SHP77 (cell line): Measurements from ENCODE around the gene P4HA2.

Experiments used
- DNase-seq, 2 experiments: peaks; one replicate each; lab custom pipeline; 2025; lab: John Stamatoyannopoulos, UW

Gene P4HA2

DNA sequence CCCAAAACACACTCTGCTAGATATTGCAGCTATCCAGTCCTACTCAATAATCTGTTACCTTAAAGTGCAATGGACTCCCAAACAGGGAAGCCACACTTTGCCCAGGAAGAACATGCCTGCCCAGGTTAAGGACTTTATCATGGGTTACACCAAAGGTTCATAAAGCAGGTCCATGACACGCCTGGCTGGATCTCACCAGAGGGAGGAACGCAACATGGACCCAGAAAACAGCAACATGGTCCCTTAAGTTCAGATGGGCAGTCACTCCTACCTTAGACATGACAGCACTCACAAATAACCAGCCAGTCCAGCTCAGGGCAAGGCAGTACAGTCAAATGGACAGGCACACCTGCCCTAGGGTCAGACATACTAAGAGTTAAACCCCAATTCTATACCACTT, 3.8 kb downstream of the P4HA2 start:
- no peak for DNase-seq

DNA sequence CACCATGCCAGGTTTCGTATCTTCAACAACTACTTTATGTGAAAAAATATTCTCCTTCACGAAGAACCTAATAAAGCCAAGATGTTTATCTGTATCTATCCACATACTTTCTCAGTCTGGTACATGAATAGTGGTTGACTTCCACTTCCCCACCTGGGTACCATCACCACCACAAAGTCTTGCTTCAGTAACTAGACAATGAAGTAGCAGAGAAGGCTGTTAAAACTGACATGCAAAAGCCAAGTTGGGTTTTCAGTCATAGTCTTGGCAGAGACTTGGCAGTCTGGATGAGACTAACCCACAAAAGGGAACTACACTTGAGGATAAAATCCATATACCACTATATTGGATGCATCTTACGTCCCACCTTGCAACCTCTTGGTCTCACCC, 5.0 kb downstream of the P4HA2 start:
- DNase-seq, result no peak

DNA sequence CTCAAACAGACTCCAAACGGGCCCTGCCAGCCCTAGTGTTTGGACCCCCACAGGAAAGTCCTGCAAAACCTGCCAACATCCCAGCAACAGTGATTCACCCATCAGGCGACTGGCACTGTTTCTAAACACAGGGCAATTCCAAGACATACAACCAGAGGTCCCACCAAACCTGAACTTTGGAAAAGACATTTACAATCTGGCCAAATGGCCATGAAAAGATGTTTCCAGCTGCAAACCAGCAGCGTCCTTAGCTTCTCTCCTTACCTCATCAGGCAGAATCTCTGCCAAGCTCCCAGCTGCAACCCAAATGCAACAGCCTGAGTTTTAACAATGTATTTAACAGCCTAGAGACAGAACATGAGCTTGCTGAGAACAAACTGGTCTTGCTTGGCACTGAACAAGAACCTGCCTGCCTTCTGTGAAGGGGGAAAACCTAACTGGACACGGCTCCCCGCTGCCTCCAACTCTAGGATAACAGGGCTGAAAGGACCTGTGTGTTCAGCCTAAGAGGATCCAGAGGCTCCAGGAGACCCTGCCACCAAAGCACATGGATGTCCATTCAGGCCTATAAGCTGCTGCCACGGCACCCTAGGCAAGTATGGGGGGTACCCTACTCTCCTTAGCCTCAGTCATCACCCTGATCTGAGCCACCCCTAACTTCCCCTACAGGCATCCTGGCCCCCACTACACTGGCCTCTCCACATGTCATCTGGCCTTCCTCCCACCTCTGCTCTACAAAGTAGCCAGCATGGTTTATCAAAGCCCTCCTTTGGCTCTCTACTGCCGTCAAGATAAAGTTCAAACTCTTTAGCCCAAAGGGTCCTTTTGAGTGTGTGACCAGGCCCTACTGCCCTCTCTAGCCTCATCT, 5.6 kb downstream of the P4HA2 start:
- DNase-seq, result no peak

DNA sequence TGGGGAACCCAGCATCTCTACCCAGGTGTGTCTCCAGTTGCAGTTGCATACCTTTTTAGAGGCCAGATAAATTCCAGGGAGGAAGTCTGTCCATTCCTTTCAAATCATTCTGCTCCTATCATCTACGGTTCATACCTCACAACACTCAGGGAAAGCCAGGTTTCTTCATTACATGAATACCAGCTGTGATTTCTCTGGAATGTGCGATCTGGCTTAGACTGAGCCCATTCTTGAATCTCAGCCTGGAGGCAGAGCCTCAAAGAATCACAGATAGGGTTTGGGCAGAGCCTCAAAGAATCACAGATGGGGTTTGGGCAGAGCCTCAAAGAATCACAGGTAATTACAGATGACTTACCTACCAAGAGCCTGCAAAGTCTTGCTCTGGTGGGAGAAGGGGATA, 7.2 kb downstream of the P4HA2 start:
- DNase-seq, result no peak

DNA sequence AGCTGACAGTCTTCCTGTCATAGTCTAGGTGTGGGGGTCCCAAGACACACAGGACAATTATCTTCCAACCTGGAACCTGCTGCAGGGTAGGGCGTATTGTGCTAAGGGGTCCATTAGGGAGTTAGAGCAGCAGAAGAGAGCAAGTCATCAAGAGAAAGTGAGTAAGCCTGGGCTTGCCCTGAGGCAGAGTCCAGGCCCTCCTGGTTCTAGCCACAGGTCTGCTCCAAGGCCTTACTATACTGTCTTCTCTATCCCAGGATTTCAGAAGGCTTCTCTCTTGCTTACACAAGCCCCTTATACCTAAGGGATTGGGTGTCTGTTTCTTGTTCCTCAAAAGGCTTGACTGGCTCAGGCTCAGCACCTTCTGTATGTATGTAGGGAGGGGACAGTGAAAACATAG, 7.7 kb downstream of the P4HA2 start:
- no peak for DNase-seq

DNA sequence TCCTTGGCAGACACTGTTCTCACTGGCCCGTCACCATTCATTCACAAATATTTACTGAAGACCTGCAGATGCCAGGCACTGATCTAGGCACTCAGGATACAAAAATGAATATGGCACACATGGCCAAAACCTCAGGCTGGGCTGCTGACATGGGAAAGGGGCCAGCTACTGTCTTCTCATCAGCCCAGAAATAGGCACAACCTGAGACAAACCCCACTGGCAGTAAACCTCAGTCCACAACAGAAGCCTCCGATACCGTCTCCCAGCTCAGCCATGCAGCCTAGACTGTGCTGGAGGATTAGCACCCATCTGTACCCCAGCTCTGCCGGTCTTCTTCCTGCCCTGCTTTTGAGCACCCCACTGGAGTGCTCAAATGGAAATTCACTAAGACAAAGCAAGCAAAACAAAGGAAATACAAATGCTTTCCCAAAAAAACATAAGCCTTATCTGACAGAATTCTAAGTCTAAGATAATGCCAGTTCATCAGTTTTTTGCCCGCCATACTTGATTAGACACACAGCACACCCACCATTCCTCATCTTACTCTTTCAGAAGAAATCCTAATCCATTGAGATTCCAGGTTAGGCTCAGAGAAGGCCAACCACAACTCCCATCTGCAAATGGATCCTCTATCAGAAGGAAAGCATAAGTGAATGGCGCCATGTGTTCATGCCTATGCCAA, 8.2 kb downstream of the P4HA2 start:
- no peak for DNase-seq

DNA sequence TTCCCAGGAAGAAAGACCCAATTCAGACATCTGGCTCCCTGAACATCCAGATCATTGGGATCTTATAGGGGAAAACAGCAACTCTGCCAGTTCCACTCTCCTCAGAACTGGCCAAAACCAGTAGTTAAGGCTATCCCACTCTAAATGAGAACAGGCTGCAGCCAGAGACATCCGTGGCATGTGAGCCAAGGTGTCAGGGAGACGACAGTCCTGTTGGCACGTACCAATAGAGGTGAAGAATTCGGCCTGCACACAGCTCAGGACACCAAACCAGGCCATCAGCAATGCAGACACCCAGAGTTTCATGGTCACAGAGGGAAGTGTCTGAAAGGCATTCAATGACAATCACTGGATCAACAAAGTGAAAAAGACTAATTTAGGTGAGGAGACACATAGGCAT, 9.3 kb downstream of the P4HA2 start:
- no peak for DNase-seq

DNA sequence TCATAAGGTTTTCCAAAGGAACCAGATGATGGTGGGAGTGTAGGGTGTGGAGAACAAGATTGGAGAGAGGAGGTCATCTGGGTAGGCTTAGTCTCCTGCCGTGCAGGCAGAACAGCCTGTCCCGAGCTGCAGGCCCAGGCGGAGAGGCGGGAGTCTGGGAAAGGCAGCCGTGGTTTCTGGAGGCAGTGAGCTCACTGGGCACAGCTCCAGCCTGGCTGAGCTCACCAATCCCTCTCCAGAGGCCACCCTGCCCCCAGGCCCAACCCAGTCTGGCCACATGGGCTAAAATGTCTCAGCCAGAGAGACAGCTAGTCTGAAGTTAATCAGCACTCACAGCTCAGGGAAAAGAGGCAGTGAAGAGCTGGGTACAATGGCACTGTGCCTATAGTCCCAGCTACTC, 12.3 kb downstream of the P4HA2 start:
- DNase-seq, result no peak

DNA sequence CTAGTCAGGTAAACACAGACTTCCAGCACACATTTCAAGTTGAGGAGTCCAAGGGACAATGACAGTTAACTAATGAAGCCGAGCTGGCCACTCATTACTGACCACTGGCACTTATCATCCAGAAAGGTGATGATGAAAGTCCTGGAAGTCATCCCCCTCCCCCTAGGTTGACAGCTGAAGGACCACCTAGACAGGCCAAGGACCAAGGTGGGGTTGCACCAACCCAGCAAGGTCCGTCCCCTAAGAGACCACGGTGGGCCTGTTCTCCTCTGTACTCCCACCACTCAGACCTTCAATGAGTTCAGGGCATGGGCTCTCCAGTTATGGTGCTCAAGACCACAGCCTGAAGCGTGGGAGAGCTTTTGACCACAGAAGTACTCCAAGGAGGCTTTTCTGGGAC, 13.2 kb downstream of the P4HA2 start:
- no peak for DNase-seq

DNA sequence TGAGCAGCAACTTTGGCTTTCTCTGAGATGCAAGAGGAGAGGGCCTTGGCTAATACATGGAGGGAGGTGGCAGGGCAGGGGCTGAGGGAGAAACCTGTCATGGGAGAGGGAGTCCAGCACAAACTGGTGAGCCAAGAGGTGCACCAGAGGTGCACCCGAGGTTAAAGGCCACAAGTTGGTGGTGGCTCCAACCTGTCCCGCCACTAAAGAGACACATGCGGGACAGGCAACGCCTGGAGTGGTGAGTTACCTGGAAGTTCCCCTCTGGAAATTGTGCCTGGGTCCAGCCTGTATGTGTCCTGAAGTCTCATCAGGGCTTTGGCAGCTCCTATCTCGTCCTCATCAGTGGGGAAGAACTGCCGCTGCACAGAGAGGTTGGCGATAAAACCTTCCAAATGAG, 14.0 kb downstream of the P4HA2 start:
- DNase-seq, result no peak

DNA sequence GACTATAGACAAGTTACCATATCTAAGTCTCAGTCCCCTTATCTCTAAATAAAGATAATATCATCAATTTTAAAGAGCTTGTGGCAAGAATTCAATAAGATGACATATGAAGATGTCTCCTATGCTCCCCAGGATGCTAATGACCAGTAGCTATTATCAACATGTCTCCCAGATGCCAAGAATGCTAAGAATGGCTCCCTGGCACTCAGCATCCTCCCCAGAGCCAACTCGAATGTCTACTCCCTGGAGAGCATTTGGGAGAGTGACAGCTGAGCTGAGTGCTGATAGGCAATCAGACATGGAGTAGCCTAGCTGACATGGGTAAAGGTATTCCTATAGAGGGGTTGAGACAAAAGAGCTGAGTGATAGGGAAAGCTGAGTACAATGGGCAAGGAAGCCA, 15.9 kb downstream of the P4HA2 start:
- no peak for DNase-seq

DNA sequence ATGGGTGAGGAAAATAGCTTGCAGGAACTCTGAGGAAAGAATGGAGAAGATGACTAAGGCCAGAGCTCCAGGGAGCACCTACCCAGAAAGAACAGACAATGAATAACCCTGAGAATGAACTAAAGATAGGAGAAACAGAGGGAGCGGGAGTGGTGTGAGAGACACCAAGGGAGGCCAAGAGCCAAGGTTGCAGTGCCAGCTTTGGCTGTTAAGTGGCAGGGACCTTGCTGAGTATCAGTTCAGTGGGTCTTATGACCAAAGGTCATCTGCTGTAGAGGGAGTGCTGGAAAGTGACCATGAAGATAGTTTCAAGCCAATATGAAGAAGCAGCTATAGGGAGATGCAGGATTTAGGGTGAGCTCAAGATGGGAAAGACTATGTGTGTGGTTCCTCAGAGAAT, 16.7 kb downstream of the P4HA2 start:
- DNase-seq, result no peak

DNA sequence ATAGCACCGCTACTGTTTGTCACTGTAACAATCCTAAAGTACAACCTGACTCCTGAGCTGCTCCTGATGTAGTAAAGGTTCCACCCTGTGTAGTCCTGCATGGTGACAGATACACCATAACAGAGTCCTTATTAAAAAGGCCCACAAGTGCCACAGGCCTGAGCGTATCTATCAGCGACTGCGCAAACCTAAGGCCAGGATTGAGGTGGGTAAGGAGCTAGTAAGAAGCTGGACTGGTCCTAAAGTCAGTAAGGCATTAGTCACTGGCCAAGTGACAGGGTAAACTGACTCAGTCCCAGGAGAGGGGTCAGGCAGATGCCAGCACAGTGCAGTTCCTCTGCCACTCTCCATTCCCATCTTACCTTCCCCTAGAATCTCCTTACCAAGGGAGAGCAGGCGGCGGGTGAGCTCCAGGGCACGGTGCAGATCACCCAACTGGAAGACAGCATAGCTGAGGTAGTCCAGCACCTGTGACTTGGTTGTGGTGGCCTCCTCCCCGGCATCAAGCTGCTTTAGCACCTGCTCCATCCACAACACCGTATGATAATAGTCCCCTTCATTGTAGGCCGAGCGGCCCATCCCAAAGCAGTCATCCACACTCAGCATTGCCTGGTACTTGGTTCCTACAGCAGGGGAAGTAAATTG, 17.6 kb downstream of the P4HA2 start:
- no peak for DNase-seq

DNA sequence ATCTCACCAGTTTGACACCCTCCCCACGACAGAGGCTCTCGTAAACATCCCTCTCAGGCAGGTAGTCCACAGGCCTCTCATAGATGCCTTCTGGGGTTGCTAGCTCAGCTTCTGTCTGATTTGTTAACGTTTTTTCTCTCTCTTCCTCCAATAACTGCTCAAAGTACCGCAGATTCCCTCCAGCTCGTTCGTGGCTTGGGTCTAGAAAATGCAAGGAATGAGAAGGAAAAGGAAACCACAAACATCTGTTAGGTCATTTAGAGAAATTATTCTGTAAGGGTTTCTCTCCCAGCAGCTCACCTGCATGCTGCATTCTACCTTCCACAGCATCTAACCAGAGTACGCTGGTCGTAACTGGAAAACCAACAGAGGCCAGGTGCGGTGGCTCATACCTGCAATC, 18.5 kb downstream of the P4HA2 start:
- DNase-seq, result no peak

DNA sequence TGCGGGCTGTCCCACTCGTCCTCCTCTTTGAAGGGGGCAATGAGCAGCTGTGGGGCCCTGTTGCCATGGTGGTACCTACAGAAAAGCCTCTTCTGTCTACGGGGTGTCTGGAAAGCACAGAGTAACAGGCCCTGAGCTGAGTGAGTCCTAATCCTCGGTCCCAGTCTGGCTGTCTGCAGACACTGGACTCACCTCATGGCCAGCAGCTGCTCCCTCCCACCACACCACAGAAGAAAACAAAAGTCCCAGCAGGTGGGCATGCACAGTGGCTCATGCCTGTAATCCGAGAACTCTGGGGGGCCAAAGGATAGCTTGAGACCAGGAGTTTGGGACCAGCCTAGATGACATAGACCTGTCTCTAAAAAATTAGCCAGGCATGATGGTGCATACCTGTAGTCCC, 19.9 kb downstream of the P4HA2 start:
- DNase-seq, result no peak

DNA sequence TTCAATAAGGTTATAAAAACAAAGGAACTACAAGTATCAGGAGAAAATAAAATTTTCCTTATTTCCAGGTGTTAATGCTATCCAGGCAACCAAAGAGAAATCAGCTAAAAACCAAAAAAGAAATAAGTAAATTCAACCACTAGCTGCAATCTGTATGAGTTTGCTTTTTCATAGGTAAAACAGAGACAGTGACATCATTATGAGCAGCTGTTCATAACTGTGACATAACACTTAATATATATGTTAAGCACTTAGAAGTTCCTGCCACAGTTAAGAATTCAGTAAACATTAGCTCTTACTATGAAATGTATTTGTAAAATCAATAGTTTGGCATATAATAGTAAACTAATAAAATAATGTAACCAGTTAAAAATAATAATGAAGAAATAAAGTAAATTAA, 20.9 kb downstream of the P4HA2 start:
- no peak for DNase-seq

DNA sequence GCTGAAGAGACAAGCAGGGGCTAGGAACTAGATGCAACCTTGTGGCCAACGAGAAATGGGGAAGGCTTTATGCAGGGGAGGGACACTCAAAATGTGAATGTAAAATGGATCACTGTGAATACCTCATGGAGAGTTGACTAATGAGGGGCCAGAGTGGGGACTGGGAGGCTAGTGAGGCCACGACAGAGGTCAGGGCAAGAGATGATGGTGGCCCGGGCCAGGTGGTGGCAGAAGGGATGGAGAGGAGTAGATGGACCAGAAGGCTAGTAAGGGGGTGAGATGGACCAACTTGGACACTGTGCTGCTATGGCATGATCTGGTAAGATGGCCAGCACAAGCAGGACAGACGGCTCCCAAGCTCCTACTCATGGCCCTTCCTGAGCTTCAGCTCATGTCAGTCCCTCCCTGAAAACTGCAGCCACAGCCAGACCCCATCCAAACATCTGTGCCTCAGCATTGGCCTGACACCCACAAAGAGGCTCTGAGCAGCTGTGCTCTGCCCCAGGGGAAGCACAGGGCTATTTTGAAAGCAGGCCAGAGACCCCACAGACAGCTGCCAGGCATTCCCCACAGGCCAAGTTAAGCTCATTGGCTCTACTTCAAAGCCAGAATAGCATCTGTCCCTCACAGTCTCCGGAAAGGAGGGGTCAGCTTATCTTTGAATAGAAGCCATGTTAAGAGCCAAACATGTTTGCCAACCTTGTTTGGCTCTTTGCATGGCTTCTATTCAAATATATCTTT, 22.1 kb downstream of the P4HA2 start:
- no peak for DNase-seq

DNA sequence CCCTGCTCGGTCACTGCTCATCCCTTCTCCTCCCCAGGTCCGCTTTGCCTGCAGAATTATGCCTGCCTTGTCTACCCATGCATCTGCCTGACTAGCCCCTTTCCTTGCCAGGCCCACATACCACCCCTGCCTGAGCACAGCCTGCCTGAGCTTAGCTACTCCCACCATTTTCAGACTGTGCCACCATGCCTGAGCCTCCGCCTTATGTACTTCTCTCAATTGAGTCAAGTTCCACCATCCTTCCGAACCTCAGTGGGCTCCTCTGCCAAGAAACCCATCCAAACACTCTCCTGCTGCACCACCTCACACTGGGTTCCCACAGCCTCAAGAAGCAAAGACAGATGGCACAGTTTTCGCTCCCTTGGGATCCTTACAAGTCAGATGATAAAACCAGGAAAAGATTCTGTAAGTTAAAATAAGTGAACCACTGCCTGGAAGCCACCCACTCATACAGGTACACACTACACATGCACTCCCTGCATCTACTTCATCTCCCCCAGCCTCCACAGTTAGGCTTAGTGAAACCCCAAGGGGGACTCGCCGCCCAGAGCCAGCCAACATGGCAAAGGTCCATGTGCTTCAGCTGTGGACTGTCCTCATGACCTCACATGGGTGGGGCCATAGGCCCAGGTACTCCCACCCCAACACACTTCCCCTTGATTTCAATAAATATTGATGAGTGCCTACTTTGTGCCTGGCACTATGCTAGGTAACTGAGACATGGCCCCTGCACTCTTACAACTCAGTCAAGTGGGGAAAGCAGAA, 23.1 kb downstream of the P4HA2 start:
- DNase-seq, result no peak

DNA sequence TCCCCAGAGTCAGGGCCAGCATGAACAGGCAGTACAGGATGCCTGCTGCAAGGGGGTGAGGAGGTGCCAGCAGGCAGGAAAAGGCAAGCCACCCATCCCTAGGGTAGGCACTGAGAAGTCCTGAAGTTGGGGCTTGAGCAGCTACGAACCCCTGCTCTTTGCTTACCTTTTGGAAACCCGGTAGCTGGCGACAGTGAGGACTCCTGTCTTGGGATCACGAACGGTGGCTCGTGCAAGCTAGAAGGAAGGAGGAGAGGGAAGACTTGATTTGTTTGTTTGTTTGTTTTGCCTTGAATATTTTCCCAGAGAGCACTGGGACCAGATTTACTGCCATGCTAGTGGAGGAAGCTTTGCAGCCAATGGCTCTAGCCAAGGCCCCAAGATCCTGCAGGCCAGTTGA, 23.7 kb downstream of the P4HA2 start:
- no peak for DNase-seq

DNA sequence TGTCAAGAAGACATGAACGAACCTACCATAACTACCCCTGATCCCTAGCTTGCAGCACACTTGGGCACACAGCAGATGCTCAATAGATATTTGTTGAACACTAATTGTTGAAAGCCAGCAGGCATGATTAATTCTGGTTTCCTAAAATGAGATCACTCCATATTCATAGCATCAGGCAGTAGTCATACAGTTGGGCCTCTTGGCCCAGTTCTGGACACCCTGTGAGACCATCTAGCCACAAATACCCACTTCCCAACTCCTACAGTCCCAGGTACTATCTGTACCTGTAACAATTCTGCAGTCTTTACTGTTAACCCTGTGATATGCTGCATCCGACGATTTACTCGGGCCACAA, 24.2 kb downstream of the P4HA2 start:
- DNase-seq, result no peak

DNA sequence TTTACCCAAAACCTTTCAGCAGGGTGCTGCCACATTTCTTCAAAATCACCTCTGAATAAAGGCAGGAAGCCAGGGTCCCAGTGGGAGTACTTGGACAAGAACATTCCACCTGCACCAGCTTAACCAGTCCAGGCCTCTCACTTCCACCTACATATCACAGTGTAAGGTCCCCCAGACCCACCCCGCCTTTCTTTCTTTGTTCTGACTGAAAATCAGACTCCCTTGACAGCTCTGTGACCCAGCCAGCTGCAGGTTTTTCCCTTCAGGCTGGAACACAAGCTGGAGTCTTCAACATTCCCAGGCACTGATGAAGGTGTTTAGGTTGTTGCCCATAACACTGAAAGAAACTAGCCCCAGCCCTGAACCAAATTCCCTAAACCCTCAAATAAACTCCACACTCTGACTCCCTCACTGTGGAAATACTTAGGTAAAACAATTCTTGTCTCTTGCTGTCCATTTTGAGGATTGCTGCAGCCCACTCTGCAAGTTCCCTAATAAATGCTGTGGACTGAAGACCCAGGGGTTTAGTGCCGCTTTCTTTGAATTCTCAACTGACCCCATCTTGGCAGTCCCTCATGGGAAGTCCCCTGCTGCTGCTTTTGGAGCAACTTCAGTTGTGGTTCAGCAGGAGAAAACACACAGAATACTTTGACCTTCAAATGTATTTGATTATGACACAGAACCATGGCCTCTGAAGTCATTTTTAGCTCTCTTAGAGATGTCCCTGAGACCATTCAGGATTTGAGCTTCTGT, 24.8 kb downstream of the P4HA2 start:
- DNase-seq, result no peak
